Uterus (tissue), 4 donors: ENCODE results near the gene UXS1. TPM values are rescaled to one million over a fixed set of nuclear protein-coding genes. Genes with fewer than 3 reads are reported as not detected.
A peak's percentile ranks its signal among the peaks of the same experiment; 100 is the strongest.

Source experiments
- DNase-seq, 2 donors: peaks; one replicate each; pipeline ENCODE4 v3.0.0-alpha.2; 2019 to 2020
- H3K27ac ChIP-seq, 2 donors: fragments of 200-600 bp; sonication (generic); 1 replicate in 1 of 2; 2 replicates in 1 of 2; pipeline ENCODE4 v1.5.1; 2016 to 2018
- H3K27me3 ChIP-seq, 2 donors: fragments of 200-600 bp; sonication (generic); one replicate each; pipeline ENCODE4 v1.5.1; 2018 to 2019; ENCODE audit warnings: control low read depth in 1 of 2
- H3K36me3 ChIP-seq, 2 donors: fragments of 200-600 bp; sonication (generic); one replicate each; pipeline ENCODE4 v1.5.1; 2019; ENCODE audit warnings: control low read depth in 1 of 2
- H3K4me1 ChIP-seq, 2 donors: fragments of 200-600 bp; sonication (generic); one replicate each; pipeline ENCODE4 v1.5.1; 2018 to 2019; ENCODE audit warnings: control low read depth in 1 of 2
- H3K4me3 ChIP-seq, 2 donors: fragments of 200-600 bp; sonication (generic); 1 replicate in 1 of 2; 2 replicates in 1 of 2; pipeline ENCODE4 v1.5.1; 2018 to 2019; ENCODE audit warnings: mild to moderate bottlenecking in 1 of 2
- H3K9me3 ChIP-seq, 2 donors: fragments of 200-600 bp; sonication (generic); one replicate each; pipeline ENCODE4 v1.5.1; 2019; ENCODE audit warnings: control low read depth in 1 of 2
- CTCF ChIP-seq, 4 experiments: fragments of 200-600 bp in 2 of 4; fragments of 450-650 bp in 2 of 4; sonication (generic) in 2 of 4; IDR thresholded peaks; one replicate each; pipeline ENCODE4 v1.5.1; 2016 to 2019; ENCODE audit warnings: antibody characterized with exemption in 4 of 4, mild to moderate bottlenecking in 2 of 4, moderate library complexity in 1 of 4
- POLR2A ChIP-seq, 2 donors: fragments of 450-650 bp; IDR thresholded peaks; one replicate each; pipeline ENCODE4 v1.6.1; 2016; ENCODE audit warnings: antibody characterized with exemption in 2 of 2, mild to moderate bottlenecking in 1 of 2, moderate library complexity in 1 of 2
- intact Hi-C: fragments of 100-400 bp; cut with DNase I; formaldehyde crosslinking; loops from one replicate; pipeline ENCODE4 v1.15.1; 2023; ENCODE audit warnings: low total_unique reads
- total RNA-seq, 4 donors: library from RNA; depleted of rRNA in 3 of 4; stranded (reverse); fragments of >200 nt in 3 of 4; gene quantifications; one replicate each; pipeline versions ENCODE4 v1.1.0 to v1.2.4, GENCODE V29; 2014 to 2023
- donor health status: DM: yes; HTN: yes; CAD: no.

UXS1 gene
- total RNA-seq, 4 donors from 2014 or later: 26.2 to 103 (median 74.8) TPM

- no peaks in the 10 kb centered on the region for H3K9me3 ChIP-seq
- H3K27ac ChIP-seq: no peak overlapping the region
- H3K36me3 ChIP-seq: no peaks in the 10 kb centered on the region
- DNase-seq: no peak
- no peaks in the 10 kb centered on the region for H3K4me1 ChIP-seq
- intact Hi-C loops: no loop called here
- no peak overlapping the region for H3K4me3 ChIP-seq
- H3K27me3 ChIP-seq: no peaks in the 10 kb centered on the region
- no peak for TF ChIP-seq CTCF (IDR thresholded peaks at IDR 0.05)
- no peak for TF ChIP-seq POLR2A (IDR thresholded peaks at IDR 0.05)
These were observed 103.0 kb downstream of the UXS1 start for GRCh38 chr2:106090916-106091618.

- no peak for DNase-seq
- Histone ChIP-seq H3K4me3 (no peak overlapping the region), H3K27ac (no peak overlapping the region), H3K4me1 (no peaks in the 10 kb centered on the region), H3K36me3 (no peaks in the 10 kb centered on the region), H3K27me3 (no peaks in the 10 kb centered on the region), H3K9me3 (no peaks in the 10 kb centered on the region)
- intact Hi-C loops: no loop called here
- no peak for TF ChIP-seq POLR2A (IDR thresholded peaks at IDR 0.05)
- no peak for TF ChIP-seq CTCF (IDR thresholded peaks at IDR 0.05)
These were observed 104.5 kb downstream of the UXS1 start for GRCh38 chr2:106089611-106090010.

GRCh38 chr2:106085181-106085940 is 108.7 kb downstream of the UXS1 start:
- intact Hi-C loops: no loop called here
- DNase-seq: no peak
- Histone ChIP-seq H3K27me3 (no peaks in the 10 kb centered on the region), H3K36me3 (no peaks in the 10 kb centered on the region), H3K4me1 (no peaks in the 10 kb centered on the region), H3K27ac (no peak overlapping the region), H3K4me3 (no peak overlapping the region), H3K9me3 (no peaks in the 10 kb centered on the region)
- peak in 1 of 4 experiments; percentile 11 for TF ChIP-seq CTCF (IDR thresholded peaks at IDR 0.05)
- TF ChIP-seq POLR2A (IDR thresholded peaks at IDR 0.05): no peak

GRCh38 chr2:106080959-106081358 is 113.1 kb downstream of the UXS1 start:
- no peaks in the 10 kb centered on the region for H3K27me3 ChIP-seq
- H3K4me1 ChIP-seq: no peaks in the 10 kb centered on the region
- DNase-seq: no peak
- H3K4me3 ChIP-seq: no peak overlapping the region
- H3K27ac ChIP-seq: no peak overlapping the region
- no peaks in the 10 kb centered on the region for H3K9me3 ChIP-seq
- no peaks in the 10 kb centered on the region for H3K36me3 ChIP-seq
- TF ChIP-seq CTCF (IDR thresholded peaks at IDR 0.05): no peak
- TF ChIP-seq POLR2A (IDR thresholded peaks at IDR 0.05): no peak
- intact Hi-C loops: no loop called here

- H3K36me3 ChIP-seq: no peaks in the 10 kb centered on the region
- H3K4me1 ChIP-seq: no peaks in the 10 kb centered on the region
These were observed 116.0 kb downstream of the UXS1 start for GRCh38 chr2:106078096-106078495.

More at GRCh38 chr2:106078096-106078495, 116.0 kb downstream of the UXS1 start:
- H3K4me3 ChIP-seq: no peak overlapping the region
- H3K9me3 ChIP-seq: no peaks in the 10 kb centered on the region
- intact Hi-C loops: no loop called here
- no peak for DNase-seq
- no peaks in the 10 kb centered on the region for H3K27me3 ChIP-seq
- TF ChIP-seq POLR2A (IDR thresholded peaks at IDR 0.05) (no peak), CTCF (IDR thresholded peaks at IDR 0.05) (no peak)
- no peak overlapping the region for H3K27ac ChIP-seq
